ENCODE measurements around the gene SSC5D. TPM values are rescaled to one million over a fixed set of nuclear protein-coding genes. Genes with fewer than 3 reads are reported as not detected.

SSC5D gene
- polyA plus RNA-seq, 1 donor (not counting 4 experiments of a cell fraction or from before 2014, with no cell fraction given): not detected

- Histone ChIP-seq H3K27ac (ENCODE audit: control insufficient read depth, insufficient read depth, low read length) (no peak overlapping the region), H2AFZ (ENCODE audit: control insufficient read depth, low read length) (peak overlapping the region; percentile 69), H3K27me3 (ENCODE audit: control insufficient read depth, extremely low read depth, insufficient read depth, low read length) (no peaks in the 10 kb centered on the region), H3K79me2 (ENCODE audit: control insufficient read depth, insufficient read depth, low read length) (no peaks in the 10 kb centered on the region), H4K20me1 (ENCODE audit: control insufficient read depth, extremely low read depth, insufficient read depth, low read length) (no peaks in the 10 kb centered on the region), H3K9me1 (ENCODE audit: control insufficient read depth, extremely low read depth, insufficient read depth, low read length) (no peaks in the 10 kb centered on the region), H3K4me3 (ENCODE audit: control insufficient read depth in 2 of 3, extremely low read depth in 1 of 3, insufficient read depth in 2 of 3, low read depth in 1 of 3, low read length in 3 of 3) (peak overlapping the region; percentile 39 to 52 (median 43)), H3K4me1 (ENCODE audit: control insufficient read depth, extremely low read depth, insufficient read depth, low read length) (no peaks in the 10 kb centered on the region), H3K9me3 (ENCODE audit: control insufficient read depth, low read depth, low read length) (peaks cover 2% of the 10 kb centered on the region), H3K36me3 (ENCODE audit: control insufficient read depth in 2 of 2, extremely low read depth in 1 of 2, insufficient read depth in 2 of 2, low read length in 2 of 2) (no peaks in the 10 kb centered on the region), H3K9ac (ENCODE audit: control insufficient read depth, extremely low read depth, insufficient read depth, low read length) (peak overlapping the region; percentile 41), H3K4me2 (ENCODE audit: control insufficient read depth, extremely low read depth, insufficient read depth, low read depth, low read length) (peak overlapping the region; percentile 74)
- DNase-seq (ENCODE audit: low read depth, low spot score) (peak; percentile 63), FAIRE-seq (peak; percentile 77)
- TF ChIP-seq EZH2 (IDR thresholded peaks at IDR 0.05; ENCODE audit: low read length) (no peak), CTCF (optimal IDR thresholded peaks at IDR 0.05 in 1 of 3, IDR thresholded peaks at IDR 0.05 in 1 of 3, conservative IDR thresholded peaks at IDR 0.05 in 1 of 3; ENCODE audit: extremely low read depth in 1 of 3, insufficient read depth in 2 of 3, low read length in 3 of 3) (peak; percentile 63 to 98 (median 96))
- dilution Hi-C loops (cut with MboI; ENCODE audit: extremely low pct_ligation_motif_present, low sequenced_read_pairs): no loop called here
Observed at GRCh38 chr19:55516878-55517620, 28.8 kb downstream of the SSC5D start.

GRCh38 chr19:55519451-55520311, 31.4 kb downstream of the SSC5D start:
- H3K79me2 ChIP-seq (ENCODE audit: control insufficient read depth, insufficient read depth, low read length): no peaks in the 10 kb centered on the region
- no peak overlapping the region for H3K27ac ChIP-seq (ENCODE audit: control insufficient read depth, insufficient read depth, low read length)
- TF ChIP-seq EZH2 (IDR thresholded peaks at IDR 0.05; ENCODE audit: low read length) (no peak), CTCF (optimal IDR thresholded peaks at IDR 0.05 in 1 of 3, IDR thresholded peaks at IDR 0.05 in 1 of 3, conservative IDR thresholded peaks at IDR 0.05 in 1 of 3; ENCODE audit: extremely low read depth in 1 of 3, insufficient read depth in 2 of 3, low read length in 3 of 3) (no peak)
- no peaks in the 10 kb centered on the region for H4K20me1 ChIP-seq (ENCODE audit: control insufficient read depth, extremely low read depth, insufficient read depth, low read length)
- dilution Hi-C loops (cut with MboI; ENCODE audit: extremely low pct_ligation_motif_present, low sequenced_read_pairs): no loop called here
- peak; percentile 35 for DNase-seq (ENCODE audit: low read depth, low spot score)
- no peaks in the 10 kb centered on the region for H3K4me1 ChIP-seq (ENCODE audit: control insufficient read depth, extremely low read depth, insufficient read depth, low read length)
- H3K27me3 ChIP-seq (ENCODE audit: control insufficient read depth, extremely low read depth, insufficient read depth, low read length): no peaks in the 10 kb centered on the region
- no peak overlapping the region for H3K4me3 ChIP-seq (ENCODE audit: control insufficient read depth in 2 of 3, extremely low read depth in 1 of 3, insufficient read depth in 2 of 3, low read depth in 1 of 3, low read length in 3 of 3)
- H3K9me1 ChIP-seq (ENCODE audit: control insufficient read depth, extremely low read depth, insufficient read depth, low read length): no peaks in the 10 kb centered on the region
- no peak overlapping the region for H2AFZ ChIP-seq (ENCODE audit: control insufficient read depth, low read length)
- no peak overlapping the region for H3K9ac ChIP-seq (ENCODE audit: control insufficient read depth, extremely low read depth, insufficient read depth, low read length)
- no peak overlapping the region for H3K4me2 ChIP-seq (ENCODE audit: control insufficient read depth, extremely low read depth, insufficient read depth, low read depth, low read length)
- FAIRE-seq: no peak
- peaks cover 2% of the 10 kb centered on the region for H3K9me3 ChIP-seq (ENCODE audit: control insufficient read depth, low read depth, low read length)
- no peaks in the 10 kb centered on the region for H3K36me3 ChIP-seq (ENCODE audit: control insufficient read depth in 2 of 2, extremely low read depth in 1 of 2, insufficient read depth in 2 of 2, low read length in 2 of 2)

Data from keratinocyte (primary cell).